HG03457 (cell line): ENCODE results near the gene MYO1D.

Experiments used
- ATAC-seq: cut with Tn5 transposase; IDR thresholded peaks from one replicate; pipeline ENCODE4 v1.9.1; 2021; ENCODE audit warnings: moderate number of reproducible peaks; ENCODE audit not compliant: unreplicated experiment

The MYO1D gene

GRCh38 chr17:32784113-32784512, 92.8 kb downstream of the MYO1D start:
- ATAC-seq, result no peak

GRCh38 chr17:32783602-32784001, 93.3 kb downstream of the MYO1D start:
- ATAC-seq, result no peak

- ATAC-seq, result no peak
Observed at GRCh38 chr17:32780721-32781120, 96.2 kb downstream of the MYO1D start.

- no peak for ATAC-seq
Observed at GRCh38 chr17:32777922-32778321, 99.0 kb downstream of the MYO1D start.

GRCh38 chr17:32777436-32777835, 99.5 kb downstream of the MYO1D start:
- no peak for ATAC-seq

- no peak for ATAC-seq
Observed at GRCh38 chr17:32774695-32775084, 102.2 kb downstream of the MYO1D start.

- ATAC-seq, result no peak
Observed at GRCh38 chr17:32773856-32774694, 102.8 kb downstream of the MYO1D start.

- ATAC-seq, result no peak
Observed at GRCh38 chr17:32772453-32773025, 104.4 kb downstream of the MYO1D start.

GRCh38 chr17:32771396-32771795, 105.5 kb downstream of the MYO1D start:
- ATAC-seq, result no peak

- no peak for ATAC-seq
Observed at GRCh38 chr17:32769846-32770245, 107.1 kb downstream of the MYO1D start.

- ATAC-seq, result no peak
Observed at GRCh38 chr17:32763855-32764439, 113.0 kb downstream of the MYO1D start.

- no peak for ATAC-seq
Observed at GRCh38 chr17:32759476-32759875, 117.4 kb downstream of the MYO1D start.

GRCh38 chr17:32757963-32758362, 119.0 kb downstream of the MYO1D start:
- no peak for ATAC-seq

GRCh38 chr17:32756696-32757095, 120.2 kb downstream of the MYO1D start:
- ATAC-seq, result no peak

- no peak for ATAC-seq
Observed at GRCh38 chr17:32755045-32755805, 121.7 kb downstream of the MYO1D start.

GRCh38 chr17:32752934-32753333, 124.0 kb downstream of the MYO1D start:
- ATAC-seq, result no peak

- ATAC-seq, result no peak
Observed at GRCh38 chr17:32747856-32748255, 129.1 kb downstream of the MYO1D start.

- no peak for ATAC-seq
Observed at GRCh38 chr17:32746698-32747097, 130.2 kb downstream of the MYO1D start.

GRCh38 chr17:32746280-32746679, 130.6 kb downstream of the MYO1D start:
- ATAC-seq, result no peak

GRCh38 chr17:32742681-32743538, 134.0 kb downstream of the MYO1D start:
- ATAC-seq, result no peak

- no peak for ATAC-seq
Observed at GRCh38 chr17:32741381-32741780, 135.5 kb downstream of the MYO1D start.
